ENCODE measurements around the gene PHF2.
"Not testable (repeated sequence)": the region's sequence is repeated elsewhere in the genome, so short reads cannot be mapped to it uniquely, and the experiment has no call there.

PHF2 gene

DNA sequence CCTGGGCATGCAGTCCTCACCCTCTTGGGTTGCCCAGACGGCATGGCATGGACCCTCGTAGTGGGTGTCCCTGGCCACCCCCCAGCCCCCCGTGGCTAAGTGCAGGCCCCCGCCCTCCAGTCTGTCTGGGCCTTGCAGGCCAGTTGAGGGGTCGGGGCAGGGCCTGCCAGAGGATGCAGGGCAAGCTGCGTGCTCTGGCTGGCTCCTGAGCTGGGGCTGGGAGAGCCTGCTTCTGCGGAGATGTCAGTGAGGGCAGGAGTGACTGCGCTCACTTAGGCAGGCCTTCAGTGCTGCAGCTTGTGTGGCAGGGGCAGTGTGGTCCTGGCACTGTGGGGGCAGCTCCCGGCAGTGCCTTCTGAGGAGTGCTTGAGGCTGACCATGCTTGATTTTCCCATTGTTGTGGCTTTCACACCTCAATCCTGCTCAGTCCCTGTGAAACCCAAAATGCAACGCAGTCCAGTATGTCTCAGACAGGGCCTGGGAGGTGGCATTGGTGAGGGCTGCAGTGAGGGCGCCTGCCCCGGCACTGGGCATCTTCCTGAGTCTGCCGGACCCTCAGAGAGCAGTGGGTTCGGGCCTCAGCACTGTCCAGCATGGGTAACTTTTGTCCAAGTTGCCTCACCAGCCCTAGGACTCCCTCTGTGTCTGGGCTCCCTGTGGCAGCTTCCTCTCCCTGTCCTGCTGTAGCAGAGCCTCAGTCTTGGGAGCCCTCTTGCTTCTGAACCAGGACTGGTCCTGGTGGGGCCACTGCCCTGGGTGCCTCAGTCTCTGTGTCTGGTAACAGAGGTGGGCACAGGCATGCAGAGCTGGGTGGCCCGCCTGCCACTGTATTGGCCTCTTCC lies 93.0 kb downstream of the PHF2 start:
- DNase-seq = no peak

DNA sequence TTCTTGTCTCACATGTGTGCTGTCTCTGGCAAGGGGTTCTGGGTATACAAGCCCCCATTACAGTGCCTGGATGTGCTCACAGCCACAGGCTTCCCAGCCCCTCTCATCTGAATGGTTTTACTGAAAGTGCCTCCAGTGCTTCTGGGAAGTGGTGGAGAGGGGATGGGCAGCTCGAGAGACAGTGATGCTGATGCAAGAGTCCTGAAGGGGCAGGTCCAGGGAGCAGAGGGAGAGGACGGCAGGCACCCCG lies 93.5 kb downstream of the PHF2 start:
- no peak for DNase-seq

DNA sequence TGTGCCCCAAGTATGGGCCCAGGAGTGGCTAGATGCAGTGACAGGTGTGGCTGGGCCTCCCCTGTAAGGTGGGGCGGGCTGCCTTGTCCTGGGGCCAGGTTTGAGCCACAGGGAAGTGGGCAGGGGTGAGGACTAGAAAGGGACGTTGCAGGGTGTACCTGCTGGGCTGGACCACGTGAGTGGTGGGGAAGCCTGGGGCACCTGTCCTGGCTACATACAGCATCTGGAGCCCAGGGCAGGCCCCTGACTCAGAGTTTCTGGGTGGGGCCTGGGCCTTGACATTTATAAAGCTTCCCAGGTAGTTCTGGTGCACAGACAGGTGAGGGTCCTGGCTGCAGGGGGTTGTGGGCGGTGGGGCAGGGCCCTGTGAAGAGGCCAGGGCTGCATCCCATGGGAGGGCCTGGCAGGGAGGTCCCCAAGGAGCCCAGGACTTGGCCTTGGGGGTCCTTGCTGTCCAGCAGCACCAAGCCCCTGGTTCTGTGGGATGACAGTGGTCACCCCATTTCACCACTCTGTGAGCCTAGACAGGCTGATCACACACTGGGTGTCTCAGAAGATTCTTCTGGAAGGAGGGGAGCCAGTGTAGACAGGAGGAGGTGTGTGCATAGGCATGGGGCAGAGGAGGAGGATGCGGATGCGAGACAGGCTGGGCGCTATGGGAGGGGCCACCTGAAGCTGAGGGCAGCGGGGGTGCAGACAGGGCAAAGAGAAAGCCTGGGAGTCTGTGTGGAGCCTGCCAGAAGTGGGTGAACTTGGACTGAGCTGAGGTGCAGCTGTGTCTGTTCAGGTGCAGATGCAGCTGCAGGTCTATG lies 94.0 kb downstream of the PHF2 start:
- DNase-seq = no peak

DNA sequence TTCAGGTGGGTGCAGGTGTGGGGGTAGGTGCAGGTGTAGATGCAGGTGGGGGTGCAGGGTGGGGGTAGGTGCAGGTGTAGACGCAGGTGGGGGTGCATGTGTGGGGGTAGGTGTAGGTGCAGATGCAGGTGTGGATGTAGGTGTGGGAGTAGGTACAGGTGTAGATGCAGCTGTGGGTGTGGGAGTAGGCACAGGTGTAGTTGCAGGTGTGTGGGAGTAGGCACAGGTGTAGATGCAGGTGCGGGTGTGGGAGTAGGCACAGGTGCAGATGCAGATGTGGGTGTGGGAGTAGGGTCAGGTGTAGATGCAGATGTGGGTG lies 94.6 kb downstream of the PHF2 start:
- DNase-seq = no peak

DNA sequence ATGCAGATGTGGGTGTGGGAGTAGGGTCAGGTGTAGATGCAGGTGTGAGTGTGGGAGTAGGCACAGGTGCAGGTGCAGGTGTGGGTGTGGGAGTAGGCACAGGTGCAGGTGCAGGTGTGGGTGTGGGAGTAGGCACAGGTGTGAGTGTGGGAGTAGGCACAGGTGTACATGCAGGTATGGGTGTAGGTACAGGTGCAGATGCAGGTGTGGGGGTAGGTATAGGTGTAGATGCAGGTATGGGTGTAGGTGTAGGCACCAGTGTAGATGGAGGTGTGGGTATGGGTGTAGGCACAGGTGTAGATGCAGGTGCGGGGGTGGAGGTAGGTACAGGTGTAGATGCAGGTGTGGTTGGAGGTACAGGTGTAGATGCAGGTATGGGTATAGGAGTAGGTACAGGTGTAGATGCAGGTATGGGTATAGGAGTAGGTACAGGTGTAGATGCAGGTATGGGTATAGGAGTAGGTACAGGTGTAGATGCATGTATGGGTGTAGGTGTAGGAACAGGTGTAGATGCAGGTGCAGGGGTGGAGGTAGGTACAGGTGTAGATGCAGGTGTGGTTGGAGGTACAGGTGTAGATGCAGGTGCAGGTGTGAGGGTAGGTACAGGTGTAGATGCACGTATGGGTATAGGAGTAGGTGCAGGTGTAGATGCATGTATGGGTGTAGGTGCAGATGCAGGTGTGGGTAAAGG lies 96.1 kb downstream of the PHF2 start:
- not testable (repeated sequence) for DNase-seq

DNA sequence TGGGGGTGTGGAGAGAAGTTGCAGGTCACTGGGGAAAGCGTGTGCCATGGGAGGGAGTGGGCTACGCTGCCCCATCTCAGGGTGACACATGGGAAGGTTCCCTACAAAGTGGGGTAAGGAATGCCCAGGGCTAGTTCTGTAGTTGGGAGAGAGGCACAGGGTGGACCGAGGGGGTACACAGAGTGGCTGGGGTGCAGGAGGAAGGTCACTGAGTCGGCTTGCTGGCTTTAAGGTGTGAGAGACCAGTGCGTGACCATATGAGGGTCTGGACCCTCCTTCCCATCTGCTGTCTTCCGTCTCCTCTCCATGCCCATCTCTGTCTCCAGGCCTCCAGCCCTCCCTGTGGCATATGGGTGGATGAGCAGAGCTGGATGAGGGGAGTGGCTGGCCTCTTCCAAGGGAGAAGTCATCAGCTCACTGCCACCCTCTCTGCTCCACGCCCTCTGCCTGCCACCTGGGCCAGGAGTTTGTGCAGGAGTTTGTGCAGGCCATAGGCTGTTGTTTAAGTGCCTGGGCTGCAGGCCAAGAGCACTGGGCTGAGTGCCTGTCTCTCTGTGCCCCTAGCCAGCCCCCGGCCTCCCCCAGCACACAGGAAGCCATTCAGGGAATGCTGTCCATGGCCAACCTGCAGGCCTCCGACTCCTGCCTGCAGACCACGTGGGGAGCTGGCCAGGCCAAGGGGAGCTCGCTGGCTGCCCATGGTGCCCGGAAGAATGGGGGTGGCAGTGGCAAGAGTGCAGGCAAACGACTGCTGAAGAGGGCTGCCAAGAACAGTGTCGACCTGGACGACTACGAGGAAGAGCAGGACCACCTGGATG lies 96.8 kb downstream of the PHF2 start:
- no peak for DNase-seq

DNA sequence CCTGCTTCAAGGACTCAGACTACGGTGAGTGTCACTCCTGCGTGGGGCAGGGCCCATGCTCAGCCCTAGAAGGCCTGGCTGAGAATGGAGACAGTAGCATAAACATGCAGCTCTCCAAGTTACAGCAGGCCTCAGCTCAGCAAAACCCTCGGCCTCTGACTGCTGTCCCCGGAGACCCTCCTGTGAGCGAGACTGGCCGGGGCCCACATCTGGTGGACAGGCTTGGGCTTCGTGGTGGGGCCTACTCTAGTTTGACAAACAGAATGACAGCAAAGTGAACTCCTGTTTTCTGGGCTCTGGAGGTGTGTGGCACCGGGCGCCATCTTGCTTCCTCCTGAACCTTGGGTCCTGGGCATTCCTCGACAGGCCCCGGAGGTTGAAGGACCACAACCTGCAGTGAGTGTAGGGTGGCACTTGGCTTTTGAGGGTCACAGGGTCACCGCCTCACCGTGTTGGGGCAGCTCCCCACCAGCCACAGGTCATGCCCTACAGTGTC lies 97.5 kb downstream of the PHF2 start:
- no peak for DNase-seq

DNA sequence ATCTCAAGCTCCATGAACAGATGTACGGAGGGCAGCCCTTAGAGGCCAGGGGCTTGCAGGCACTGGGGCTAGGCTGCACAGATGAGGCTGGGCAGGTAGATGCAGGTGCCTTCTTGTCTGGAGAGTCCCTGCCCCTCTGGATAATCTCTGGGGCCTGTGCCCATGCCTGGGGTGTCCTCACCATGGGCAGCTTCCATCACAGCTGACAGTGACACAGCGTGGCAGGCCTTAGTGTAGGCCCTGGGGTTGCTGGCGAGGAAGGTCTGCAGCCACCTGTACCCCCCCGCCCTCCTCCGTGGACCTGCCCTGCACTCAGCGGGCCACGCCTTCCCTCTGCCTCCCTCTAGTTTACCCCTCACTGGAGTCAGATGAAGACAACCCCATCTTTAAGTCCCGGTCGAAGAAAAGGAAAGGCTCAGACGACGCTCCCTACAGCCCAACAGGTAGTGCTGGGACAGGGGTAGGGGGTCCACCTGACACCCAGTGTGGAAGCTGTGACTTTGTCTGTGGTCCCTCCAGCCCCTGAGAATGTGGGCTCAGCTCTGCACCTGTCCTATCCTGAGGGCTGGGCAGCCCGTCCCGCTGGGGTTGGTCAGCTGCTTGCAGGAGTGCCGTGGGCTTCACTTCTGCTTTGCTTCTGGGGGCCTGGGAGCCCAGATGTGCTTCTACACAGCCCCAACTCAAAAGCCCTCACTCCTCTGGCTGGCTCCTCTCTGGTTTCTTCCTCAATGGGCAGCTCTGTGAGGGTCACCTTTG lies 98.4 kb downstream of the PHF2 start:
- no peak for DNase-seq

DNA sequence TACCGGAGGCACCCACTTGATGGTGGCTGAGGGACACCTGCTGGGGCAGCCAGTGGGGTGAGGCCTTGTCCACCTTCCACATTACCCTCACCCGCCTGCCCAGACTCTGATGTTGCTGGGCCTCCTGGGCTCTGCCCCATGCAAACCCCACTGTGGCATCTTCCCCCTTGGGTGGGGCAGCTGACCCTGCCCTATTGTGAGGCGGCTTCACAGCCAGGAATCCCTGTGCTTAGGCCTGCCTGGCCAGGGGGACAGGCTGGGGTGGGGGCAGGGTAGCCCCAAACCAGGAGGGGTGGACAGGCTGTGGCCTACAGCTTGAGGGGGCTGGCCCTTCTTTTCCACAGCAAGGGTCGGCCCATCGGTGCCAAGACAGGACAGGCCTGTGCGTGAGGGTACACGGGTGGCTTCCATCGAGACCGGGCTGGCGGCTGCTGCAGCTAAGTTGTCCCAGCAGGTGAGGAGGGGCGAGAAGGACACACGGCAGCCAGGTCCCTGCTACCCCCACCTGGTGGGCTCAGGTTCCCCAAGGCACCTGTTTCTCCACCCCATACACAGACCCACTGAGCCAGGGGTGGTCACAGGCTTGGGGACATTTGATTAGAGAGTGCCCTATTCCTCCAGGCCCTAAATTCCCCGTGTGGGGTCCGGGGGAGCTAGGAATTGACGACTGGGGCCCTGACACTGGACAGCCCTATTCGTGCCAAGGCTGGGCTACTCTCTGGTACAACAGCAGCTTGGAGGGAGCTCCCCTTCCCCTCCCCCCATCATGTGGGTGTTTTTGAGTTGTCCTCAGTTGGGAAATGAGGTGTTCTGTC lies 99.2 kb downstream of the PHF2 start:
- no peak for DNase-seq

DNA sequence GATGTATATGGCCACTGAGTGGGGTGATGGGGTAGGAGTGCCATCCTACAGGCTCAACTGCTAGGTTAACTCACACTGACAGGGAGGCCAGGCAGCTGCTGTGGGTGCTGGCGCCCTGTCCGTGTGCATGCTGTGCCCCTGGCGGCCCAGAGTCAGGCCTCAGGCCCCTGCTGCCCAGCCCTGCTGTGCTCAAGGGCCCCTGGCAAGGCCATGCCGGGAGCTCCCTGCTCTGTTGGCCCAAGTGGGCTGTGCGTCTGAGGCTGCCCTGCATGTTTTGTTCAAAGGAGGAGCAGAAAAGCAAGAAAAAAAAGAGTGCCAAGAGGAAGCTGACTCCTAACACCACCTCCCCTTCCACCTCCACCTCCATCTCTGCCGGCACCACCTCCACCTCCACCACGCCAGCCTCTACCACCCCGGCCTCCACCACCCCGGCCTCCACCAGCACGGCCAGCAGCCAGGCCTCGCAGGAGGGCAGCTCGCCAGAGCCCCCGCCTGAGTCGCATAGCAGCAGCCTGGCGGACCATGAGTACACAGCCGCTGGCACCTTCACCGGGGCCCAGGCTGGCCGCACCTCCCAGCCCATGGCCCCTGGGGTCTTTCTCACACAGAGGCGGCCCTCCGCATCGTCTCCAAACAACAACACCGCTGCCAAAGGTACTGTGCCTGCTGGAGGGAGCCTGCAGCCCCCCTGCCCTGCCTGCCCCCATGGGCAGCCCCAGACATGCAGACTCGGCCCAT lies 100.1 kb downstream of the PHF2 start:
- DNase-seq = no peak

DNA sequence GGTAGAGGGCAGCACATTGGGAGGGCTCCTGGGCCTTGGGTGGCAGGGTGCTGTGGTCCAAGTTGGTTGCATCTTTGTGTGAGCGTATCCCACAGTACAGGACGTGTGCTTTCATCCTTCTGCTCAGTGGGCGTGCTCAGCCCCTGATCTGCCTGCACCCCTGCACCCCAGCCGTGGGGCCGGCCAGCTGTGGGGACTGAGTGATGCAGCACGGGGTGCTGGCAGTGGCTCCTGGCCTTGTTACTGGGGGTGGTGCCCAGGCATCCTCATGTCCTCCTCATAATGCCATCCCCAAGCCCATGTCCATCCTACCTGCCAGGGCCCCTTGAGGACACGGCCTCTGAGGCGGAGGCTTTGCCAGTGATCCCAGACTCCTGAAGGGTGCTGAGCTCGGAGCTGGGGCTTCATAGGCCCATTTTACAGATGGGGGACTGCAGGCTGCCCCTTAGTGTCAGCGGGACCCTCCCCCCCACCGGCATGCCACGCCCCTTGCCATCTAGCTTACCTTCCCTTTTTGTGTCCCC lies 100.7 kb downstream of the PHF2 start:
- DNase-seq = no peak

DNA sequence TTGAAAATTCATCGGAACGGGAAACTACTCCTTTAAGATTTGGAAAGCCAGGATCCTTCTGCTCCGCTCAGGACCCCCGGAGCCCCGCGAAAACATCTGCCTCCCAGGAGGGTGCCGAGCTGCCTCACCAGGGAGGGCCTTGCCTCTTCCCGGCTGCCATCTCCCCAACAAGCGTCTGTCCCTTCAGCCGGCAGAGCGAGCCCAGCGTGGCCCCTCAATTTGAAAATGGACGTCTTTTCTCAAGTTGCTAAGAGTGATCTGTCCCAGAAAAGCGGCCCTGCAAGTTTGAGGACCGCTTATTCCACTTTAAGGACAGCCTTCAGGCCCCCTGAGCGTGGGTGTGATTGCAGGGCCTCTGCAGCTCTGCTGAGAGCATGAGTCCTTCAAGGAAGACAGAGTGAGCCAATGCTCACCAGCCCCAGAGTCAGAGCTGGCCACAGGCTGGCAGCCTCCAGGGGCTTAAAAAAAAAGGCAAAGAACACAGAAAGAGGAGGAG lies 101.3 kb downstream of the PHF2 start:
- DNase-seq = no peak

DNA sequence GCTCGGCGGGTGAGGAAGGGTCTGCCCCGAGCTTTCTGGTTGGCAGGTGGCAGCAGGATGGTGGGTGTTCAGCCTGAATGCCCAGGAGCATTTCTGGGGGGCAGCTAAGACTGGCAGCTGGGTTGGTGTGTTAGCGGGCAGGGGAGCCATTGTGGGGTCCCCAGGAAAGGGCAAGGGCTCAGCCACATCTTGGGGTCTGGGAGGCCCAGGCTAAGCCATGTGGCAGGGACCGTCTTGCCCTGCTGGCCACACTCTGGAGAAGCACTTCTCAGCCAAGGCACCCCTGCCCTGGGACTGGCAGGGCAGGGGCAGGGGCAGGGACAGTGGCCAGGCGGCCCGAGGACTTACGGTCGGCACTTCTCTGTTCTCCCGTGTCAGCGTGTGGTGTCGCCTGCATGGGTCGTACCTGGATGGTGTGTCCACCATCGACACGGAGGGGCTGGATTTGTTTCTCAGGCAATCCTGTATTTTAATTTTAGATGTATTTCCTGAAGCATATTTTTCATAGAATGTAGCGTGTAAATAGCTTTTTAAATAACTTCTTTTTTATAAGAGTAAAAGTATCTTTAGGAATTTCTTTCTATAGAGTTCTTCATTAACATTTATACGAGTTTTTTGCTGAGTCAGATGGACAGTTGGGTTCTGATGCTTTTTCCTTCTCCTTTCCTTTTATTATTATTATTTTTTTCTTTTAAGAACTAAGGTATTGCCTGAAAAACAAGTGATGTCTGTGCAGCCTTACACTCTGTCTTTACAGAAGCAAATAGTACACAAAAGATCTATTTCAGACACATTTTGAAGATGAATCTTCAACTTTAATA lies 102.0 kb downstream of the PHF2 start:
- no peak for DNase-seq

DNA sequence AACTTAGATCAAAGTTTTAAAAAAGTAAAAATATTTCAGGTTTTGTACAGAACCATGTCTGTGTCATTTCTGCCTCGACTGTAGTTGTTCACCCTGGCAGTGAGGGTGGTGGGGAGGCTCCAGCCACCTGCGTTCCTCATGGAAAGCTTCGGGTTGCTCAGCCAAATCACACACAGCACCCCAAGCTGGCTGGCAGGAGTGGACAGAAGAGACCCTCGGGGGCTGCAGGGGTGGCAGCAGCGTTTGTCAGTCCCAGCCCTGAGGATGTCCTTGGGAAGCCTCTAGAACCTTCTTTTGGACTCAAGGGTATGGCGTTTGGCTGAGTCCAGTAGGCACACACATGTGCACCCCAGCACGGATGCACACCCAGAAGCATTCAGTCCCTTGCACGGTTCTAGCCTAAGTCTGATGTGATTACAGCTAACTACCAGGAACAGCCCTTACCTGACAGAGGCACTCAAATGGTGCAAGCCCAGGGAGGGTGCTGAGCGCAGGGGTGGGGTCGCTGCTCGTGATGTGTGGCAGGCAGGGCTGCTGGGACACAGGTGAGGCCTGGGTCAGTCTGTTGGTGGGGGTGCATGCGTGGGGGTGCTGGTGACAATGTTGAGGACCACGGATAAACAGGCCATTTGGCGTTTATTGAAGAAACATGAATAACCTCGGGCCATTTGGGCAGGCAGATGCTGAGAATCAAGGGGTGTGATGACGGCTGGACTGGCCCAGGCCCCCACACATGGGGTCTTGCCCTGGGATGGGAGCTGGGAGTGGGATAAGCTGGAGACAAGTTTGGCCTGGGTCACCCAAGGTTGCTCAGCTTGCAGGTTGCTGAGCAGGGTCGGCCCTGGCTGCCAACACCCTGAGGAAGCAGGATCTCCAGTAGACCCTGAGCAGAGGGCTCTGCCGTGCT lies 103.4 kb downstream of the PHF2 start:
- no peak for DNase-seq

DNA sequence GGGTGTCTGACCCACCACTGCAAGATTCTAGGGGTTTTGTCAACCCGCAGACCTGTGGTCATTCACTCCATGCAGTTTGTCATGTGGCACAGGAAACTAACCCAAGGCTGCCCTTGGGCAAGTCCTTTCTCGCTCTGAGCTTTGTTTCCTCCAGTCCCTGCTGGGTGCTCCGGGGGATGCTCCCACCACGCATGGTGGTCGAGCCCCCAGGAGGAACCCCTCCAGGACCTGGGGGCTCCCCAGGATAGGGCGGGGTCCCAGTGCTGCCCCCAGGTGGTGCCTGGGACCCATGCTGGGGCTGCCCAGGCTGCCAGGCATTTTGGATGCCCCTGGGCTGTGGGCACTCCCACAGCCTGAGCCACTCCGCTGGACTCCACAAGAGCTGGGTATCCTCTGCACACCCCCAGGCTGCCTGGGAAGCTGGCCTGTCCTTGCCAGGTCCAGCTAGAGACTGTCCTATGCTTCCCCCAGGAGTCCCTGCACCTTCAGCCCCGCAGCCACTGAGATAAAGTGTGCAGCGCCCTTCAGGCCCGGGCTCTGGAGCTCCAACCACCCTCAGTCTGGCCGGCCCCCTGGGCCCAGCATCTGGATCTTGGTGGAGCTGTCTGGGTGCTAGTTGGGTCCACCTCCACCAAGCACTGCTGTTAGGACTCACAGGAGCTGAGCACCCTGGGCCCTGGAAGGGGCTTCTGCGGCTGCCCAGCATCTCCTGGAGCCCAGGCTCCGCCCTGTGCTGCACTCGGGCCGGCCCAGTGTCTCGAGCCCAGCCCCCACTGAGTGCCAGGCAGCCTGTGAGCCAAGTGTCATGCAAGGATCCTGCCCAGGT lies 104.3 kb downstream of the PHF2 start:
- DNase-seq = no peak

DNA sequence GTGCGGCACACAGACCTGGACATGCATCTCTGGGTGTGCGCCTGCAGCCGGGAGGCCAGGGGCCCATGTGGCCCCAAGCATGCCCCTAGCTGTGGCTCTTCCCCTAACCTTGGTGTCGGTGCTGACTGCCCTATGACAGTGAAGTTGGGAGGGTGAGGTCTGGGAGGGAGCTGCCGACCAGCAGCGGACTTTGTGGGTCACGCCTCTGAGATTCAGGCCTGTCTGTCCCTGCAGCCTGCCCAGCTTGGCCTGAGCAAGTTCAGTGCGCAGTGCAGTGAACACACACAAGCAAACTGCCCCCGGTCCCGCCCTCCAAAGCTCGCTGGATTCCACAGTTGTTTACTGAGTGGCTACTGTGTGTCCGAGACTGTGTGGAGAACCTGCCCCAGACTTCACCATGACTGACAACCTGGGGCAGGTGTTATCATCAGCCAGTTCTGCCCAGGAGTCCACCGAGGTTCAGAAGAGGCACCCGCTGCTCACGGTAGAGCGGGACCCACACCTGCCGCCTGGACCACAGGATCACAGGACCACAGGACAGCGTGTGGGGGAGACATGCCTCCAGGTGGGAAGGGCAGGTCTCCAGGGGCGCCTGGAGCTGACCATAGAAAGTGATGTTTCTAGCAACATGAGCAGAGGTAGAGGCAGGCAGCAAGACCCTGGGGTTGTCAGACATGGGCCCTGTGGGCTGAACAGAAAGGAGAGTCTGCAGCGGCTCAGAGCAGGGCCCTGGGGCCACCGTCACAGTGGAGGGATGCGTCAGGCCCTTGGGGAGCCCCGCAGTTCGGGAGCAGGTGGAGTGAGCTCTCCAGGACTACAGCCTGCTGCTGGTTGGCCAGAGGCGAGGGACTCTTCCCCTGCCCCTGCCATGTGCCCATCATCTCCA lies 105.1 kb downstream of the PHF2 start:
- DNase-seq = no peak

Measured in activated CD4-positive, alpha-beta T cell treated with anti-CD3 and anti-CD28 coated beads, Interleukin-2, Interleukin-6, amounts not matched to agents 100 ng/mL and 50 ng/mL, durations not matched to agents 16 hours and 8 hours (primary cell).